ENCODE results near the gene PYGO2.

The PYGO2 gene

GRCh38 chr1:154962156-154962749, 671 bp upstream of the PYGO2 start:
- no peak for DNase-seq

- DNase-seq: no peak
Measured at GRCh38 chr1:154960446-154961136, 991 bp downstream of the PYGO2 start.

- no peak for DNase-seq
Measured at GRCh38 chr1:154959426-154959780, 2.2 kb downstream of the PYGO2 start.

- DNase-seq: no peak
Measured at GRCh38 chr1:154958681-154959425, 2.7 kb downstream of the PYGO2 start.

- DNase-seq: no peak
Measured at GRCh38 chr1:154958036-154958435, 3.5 kb downstream of the PYGO2 start.

GRCh38 chr1:154957091-154957657, 4.4 kb downstream of the PYGO2 start:
- DNase-seq: no peak

- no peak for DNase-seq
Measured at GRCh38 chr1:154956544-154956941, 5.0 kb downstream of the PYGO2 start.

- peak; percentile 89 for DNase-seq
Measured at GRCh38 chr1:154955718-154956543, 5.7 kb downstream of the PYGO2 start, which contains the start of gene PBXIP1. TSS of gene PBXIP1 (minus strand) at chr1:154956099. CDS start at chr1:154953721, 2,378 bp downstream.

GRCh38 chr1:154955039-154955717, 6.4 kb downstream of the PYGO2 start:
- DNase-seq: peak; percentile 44

- no peak for DNase-seq
Measured at GRCh38 chr1:154954541-154954940, 7.0 kb downstream of the PYGO2 start.

GRCh38 chr1:154953611-154954038, 8.0 kb downstream of the PYGO2 start:
- no peak for DNase-seq

- no peak for DNase-seq
Measured at GRCh38 chr1:154952664-154953063, 8.9 kb downstream of the PYGO2 start.

GRCh38 chr1:154951901-154952657, 9.5 kb downstream of the PYGO2 start:
- no peak for DNase-seq

GRCh38 chr1:154948079-154948478, 13.5 kb downstream of the PYGO2 start:
- no peak for DNase-seq

- DNase-seq: no peak
Measured at GRCh38 chr1:154945962-154946850, 15.4 kb downstream of the PYGO2 start.

- DNase-seq: no peak
Measured at GRCh38 chr1:154945160-154945961, 16.2 kb downstream of the PYGO2 start.

GRCh38 chr1:154944401-154945159, 17.0 kb downstream of the PYGO2 start:
- no peak for DNase-seq
